GM13976 (cell line): ENCODE results near the gene LRMDA.

ENCODE experiments used
- DNase-seq: peaks from one replicate; pipeline ENCODE4 v3.0.0; 2012; ENCODE audit warnings: low spot score
- in situ Hi-C: fragments of 300-500 bp; cut with MboI; formaldehyde crosslinking; loops from one replicate; pipeline ENCODE4 v1.12.0; 2022; ENCODE audit warnings: low sequenced_read_pairs, mixed read lengths, inconsistent platforms; ENCODE audit not compliant: unreplicated experiment
- TF ChIP-seq, protein P1 (sequence below): IDR thresholded peaks from 2 replicates; pipeline ENCODE4 v1.5.1; 2012; ENCODE audit warnings: borderline replicate concordance, mild to moderate bottlenecking; ENCODE audit not compliant: insufficient read depth; ENCODE audit errors: extremely low read depth, missing control alignments, control extremely low read depth

Gene LRMDA

DNA sequence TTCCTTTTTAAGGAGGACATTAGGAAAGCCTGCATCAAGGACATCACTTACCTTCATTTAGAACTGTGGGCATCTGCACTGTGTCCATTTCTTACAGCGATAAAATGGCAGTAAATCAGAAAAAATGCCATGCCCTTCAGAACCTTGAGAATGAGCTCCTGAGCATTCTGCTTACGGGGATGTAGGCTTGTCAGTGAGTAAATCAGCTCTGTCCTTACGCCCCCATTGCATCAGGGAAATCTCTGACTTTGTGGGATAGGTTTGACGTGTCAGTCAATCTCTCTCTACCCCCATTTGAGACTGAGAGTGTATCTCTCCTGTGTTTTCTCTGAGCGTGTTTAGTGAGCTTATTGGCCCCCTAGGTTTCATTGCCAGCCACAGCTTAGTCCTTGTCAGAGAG lies 837.1 kb downstream of the LRMDA start:
- DNase-seq = no peak
- in situ Hi-C loops = no loop called here
- TF ChIP-seq, protein P1, sequence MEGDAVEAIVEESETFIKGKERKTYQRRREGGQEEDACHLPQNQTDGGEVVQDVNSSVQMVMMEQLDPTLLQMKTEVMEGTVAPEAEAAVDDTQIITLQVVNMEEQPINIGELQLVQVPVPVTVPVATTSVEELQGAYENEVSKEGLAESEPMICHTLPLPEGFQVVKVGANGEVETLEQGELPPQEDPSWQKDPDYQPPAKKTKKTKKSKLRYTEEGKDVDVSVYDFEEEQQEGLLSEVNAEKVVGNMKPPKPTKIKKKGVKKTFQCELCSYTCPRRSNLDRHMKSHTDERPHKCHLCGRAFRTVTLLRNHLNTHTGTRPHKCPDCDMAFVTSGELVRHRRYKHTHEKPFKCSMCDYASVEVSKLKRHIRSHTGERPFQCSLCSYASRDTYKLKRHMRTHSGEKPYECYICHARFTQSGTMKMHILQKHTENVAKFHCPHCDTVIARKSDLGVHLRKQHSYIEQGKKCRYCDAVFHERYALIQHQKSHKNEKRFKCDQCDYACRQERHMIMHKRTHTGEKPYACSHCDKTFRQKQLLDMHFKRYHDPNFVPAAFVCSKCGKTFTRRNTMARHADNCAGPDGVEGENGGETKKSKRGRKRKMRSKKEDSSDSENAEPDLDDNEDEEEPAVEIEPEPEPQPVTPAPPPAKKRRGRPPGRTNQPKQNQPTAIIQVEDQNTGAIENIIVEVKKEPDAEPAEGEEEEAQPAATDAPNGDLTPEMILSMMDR = no peak

DNA sequence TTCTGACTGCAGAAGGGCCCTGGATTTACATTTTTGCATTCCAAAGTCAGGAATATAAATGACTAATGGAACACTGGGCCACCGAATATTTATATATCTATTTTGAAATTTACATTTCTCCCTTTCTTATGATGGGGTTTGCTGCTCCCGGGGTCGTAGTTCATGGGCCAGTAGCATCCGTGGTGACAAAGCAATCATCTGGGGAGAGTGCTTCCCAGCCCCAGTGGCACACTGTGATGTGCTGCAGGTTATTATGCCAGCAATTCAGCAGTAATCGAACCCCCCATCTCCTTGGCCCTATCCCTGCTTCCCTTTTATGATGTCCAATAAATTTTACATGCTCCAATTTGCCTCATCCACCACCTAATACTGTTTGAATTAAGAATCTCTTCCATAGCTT lies 837.5 kb downstream of the LRMDA start:
- no peak for DNase-seq
- in situ Hi-C loops = no loop called here

DNA sequence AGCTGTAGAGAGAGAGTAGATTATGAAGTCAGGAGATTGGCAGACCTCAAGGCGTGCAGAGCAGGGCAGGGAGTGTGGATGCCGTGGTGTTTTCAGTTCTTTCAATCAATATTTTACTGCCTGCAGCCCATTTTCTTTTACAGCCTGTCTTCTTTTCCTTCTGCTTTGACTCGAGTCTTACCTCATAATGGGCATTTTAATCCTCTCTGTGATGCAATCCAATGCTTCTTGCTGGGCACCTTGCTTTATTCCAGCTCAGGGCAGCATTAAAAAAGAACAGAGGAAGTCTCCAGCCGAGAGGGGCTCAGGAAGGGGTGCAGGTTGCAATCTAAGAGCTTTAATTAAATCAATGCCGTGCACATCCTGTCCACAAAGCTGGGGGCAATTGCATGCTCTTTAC lies 839.0 kb downstream of the LRMDA start:
- in situ Hi-C loops = no loop called here
- TF ChIP-seq, protein P1 = no peak
- no peak for DNase-seq

More for the DNA sequence above, 837.5 kb downstream of the LRMDA start:
- TF ChIP-seq, protein P1 = no peak

DNA sequence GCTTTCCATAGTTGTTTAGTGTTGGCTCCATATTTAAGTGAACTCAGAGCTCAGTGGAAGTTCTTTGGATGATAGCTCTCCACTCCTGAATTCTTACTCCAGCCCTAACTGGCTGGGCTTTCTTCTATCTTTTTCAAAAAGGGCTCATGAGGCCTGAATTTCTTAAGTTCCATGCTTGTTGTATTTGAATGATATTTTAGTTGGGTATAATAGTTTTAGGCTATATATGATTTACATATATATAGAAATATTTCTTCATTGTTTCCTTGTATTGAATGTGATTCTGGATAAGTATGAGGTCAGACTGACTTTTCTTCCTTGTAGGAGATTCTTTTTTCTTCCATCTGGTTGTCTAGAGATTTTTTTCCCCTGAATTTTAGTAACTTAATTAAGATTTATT lies 843.5 kb downstream of the LRMDA start:
- DNase-seq = no peak
- in situ Hi-C loops = no loop called here
- TF ChIP-seq, protein P1 = no peak

DNA sequence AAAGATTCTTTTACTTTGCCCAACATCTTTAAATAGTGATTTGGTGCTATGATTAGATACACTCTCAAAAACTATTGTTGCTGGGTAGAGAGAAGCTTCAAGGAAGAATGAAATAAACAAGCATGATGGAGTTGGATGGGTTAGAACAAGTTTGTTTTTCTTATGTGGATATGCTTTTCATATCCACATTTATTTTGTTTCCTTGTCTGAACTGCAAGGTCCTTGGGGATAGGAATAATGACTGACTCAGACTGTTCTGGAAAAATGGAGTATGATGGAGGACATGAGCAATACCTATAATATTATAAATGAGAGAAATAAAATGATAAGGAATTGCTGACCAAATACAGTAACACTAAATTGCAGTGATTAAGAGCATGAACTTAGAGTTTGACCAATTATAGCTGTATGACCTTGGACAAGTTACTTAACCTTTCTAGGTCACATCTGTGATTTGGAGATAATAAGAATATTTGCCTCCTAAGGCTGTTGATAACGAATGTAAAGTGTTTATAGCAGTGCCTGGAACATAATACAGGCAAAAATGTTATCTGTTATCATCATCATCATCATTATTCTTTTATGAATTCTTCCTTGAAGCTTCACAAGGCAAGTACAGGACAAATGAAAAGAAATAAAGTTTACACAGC lies 847.5 kb downstream of the LRMDA start:
- TF ChIP-seq, protein P1 = no peak
- DNase-seq = no peak
- in situ Hi-C loops = no loop called here

- in situ Hi-C loops = no loop called here
Measured at GRCh38 chr10:76281659-76282058, 850.2 kb downstream of the LRMDA start.

More at GRCh38 chr10:76281659-76282058, 850.2 kb downstream of the LRMDA start:
- TF ChIP-seq, protein P1 = no peak
- DNase-seq = no peak
